CD14-positive monocyte (primary cell): ENCODE data around the gene NEDD4L. TPM values are rescaled to one million over a fixed set of nuclear protein-coding genes. Genes with fewer than 3 reads are reported as not detected.

Experiments used
- DNase-seq, 3 donors: peaks; one replicate each; pipeline ENCODE4 v3.0.0-alpha.2; 2011 to 2022
- H2AFZ ChIP-seq: 2 replicates; pipeline ENCODE4 v1.6.0; 2012; ENCODE audit warnings: mild to moderate bottlenecking, low read depth, low read length, inconsistent platforms; ENCODE audit not compliant: insufficient read depth, poor library complexity, severe bottlenecking
- H3K27ac ChIP-seq, 2 donors: 1 replicate in 1 of 2; 2 replicates in 1 of 2; pipeline ENCODE4 v1.5.1; 2012 to 2013; ENCODE audit warnings: low read length in 2 of 2, control low read depth in 1 of 2, inconsistent platforms in 1 of 2, low read depth in 1 of 2, mild to moderate bottlenecking in 1 of 2
- H3K27me3 ChIP-seq, 2 donors: one replicate each; pipeline versions ENCODE4 v1.6.0 to v1.6.1; 2011 to 2013; ENCODE audit warnings: low read length in 2 of 2; ENCODE audit not compliant: control insufficient read depth in 2 of 2, insufficient read depth in 2 of 2
- H3K36me3 ChIP-seq, 2 donors: replicated peaks in 1 of 2; 1 replicate in 1 of 2; 2 replicates in 1 of 2; pipeline versions ENCODE4 v1.5.1 to v1.6.1; 2012 to 2013; ENCODE audit warnings: low read length in 2 of 2, control low read depth in 1 of 2, inconsistent platforms in 1 of 2, mild to moderate bottlenecking in 1 of 2; ENCODE audit not compliant: insufficient read depth in 2 of 2, control insufficient read depth in 1 of 2
- H3K4me1 ChIP-seq, 2 donors: 1 replicate in 1 of 2; 2 replicates in 1 of 2; pipeline versions ENCODE4 v1.5.1 to v1.6.1; 2012 to 2013; ENCODE audit warnings: low read length in 2 of 2, control low read depth in 1 of 2, inconsistent platforms in 1 of 2, mild to moderate bottlenecking in 1 of 2, moderate library complexity in 1 of 2; ENCODE audit not compliant: insufficient read depth in 2 of 2, control insufficient read depth in 1 of 2
- H3K4me2 ChIP-seq: replicated peaks from 2 replicates; pipeline ENCODE3; 2012; ENCODE audit warnings: low read length, moderate library complexity, mild to moderate bottlenecking; ENCODE audit not compliant: poor library complexity, severe bottlenecking; ENCODE audit errors: extremely low read depth
- H3K4me3 ChIP-seq, 3 experiments: fragments of 200-600 bp in 1 of 3; sonication (generic) in 1 of 3; replicated peaks in 1 of 3; 1 replicate in 2 of 3; 2 replicates in 1 of 3; pipeline ENCODE4 v1.5.1; 2011 to 2013; ENCODE audit warnings: low read length in 3 of 3, mild to moderate bottlenecking in 3 of 3, control low read depth in 2 of 3, low read depth in 2 of 3, inconsistent platforms in 1 of 3, moderate library complexity in 1 of 3
- H3K79me2 ChIP-seq: 2 replicates; pipeline ENCODE4 v1.6.0; 2012; ENCODE audit warnings: mild to moderate bottlenecking, control low read depth, inconsistent platforms, low read length, moderate library complexity; ENCODE audit not compliant: insufficient read depth
- H3K9ac ChIP-seq: 2 replicates; pipeline ENCODE4 v1.6.0; 2017; ENCODE audit warnings: low read length, mild to moderate bottlenecking; ENCODE audit not compliant: insufficient read depth, poor library complexity, severe bottlenecking
- H3K9me3 ChIP-seq, 2 donors: replicated peaks in 1 of 2; 1 replicate in 1 of 2; 2 replicates in 1 of 2; pipeline versions ENCODE4 v1.5.1 to v1.6.1; 2012 to 2013; ENCODE audit warnings: low read length in 2 of 2, control low read depth in 1 of 2; ENCODE audit not compliant: control insufficient read depth in 1 of 2, insufficient read depth in 1 of 2
- H4K20me1 ChIP-seq: 2 replicates; pipeline ENCODE4 v1.6.0; 2012; ENCODE audit warnings: mild to moderate bottlenecking, low read length, control low read depth, moderate library complexity; ENCODE audit not compliant: insufficient read depth
- H3K27ac Mint-ChIP-seq, 7 donors: one replicate each; pipeline ENCODE4 v1.8.0; 2020; ENCODE audit warnings: mild to moderate bottlenecking in 7 of 7, mixed read lengths in 7 of 7, moderate library complexity in 6 of 7, inconsistent platforms in 2 of 7
- H3K27me3 Mint-ChIP-seq, 3 donors: one replicate each; pipeline ENCODE4 v1.8.0; 2021 to 2022; ENCODE audit warnings: low read depth in 3 of 3, mild to moderate bottlenecking in 3 of 3, mixed read lengths in 3 of 3, moderate library complexity in 3 of 3, inconsistent platforms in 1 of 3
- H3K36me3 Mint-ChIP-seq, 2 donors: one replicate each; pipeline ENCODE4 v1.8.0; 2020; ENCODE audit warnings: mixed read lengths in 2 of 2, inconsistent platforms in 1 of 2, mild to moderate bottlenecking in 1 of 2
- H3K4me1 Mint-ChIP-seq: one replicate; pipeline ENCODE4 v1.8.0; 2020; ENCODE audit warnings: mild to moderate bottlenecking, mixed read lengths
- H3K4me3 Mint-ChIP-seq, 2 donors: one replicate each; pipeline ENCODE4 v1.8.0; 2020; ENCODE audit warnings: mild to moderate bottlenecking in 2 of 2, mixed read lengths in 2 of 2, moderate library complexity in 1 of 2
- H3K9me3 Mint-ChIP-seq, 7 donors: one replicate each; pipeline ENCODE4 v1.8.0; 2020 to 2022; ENCODE audit warnings: mixed read lengths in 7 of 7, mild to moderate bottlenecking in 6 of 7, moderate library complexity in 6 of 7, inconsistent platforms in 2 of 7
- WGBS: methylation state at CpG from one replicate; pipeline ENCODE4 v1.1.5; 2013; ENCODE audit warnings: missing lambda C conversion rate; ENCODE audit not compliant: insufficient coverage; 5-methylcytosine and 5-hydroxymethylcytosine counted together
- intact Hi-C, 2 donors: fragments of 100-400 bp; cut with micrococcal nuclease; formaldehyde crosslinking; loops; one replicate each; pipeline versions ENCODE4 v1.15.0 to v1.15.1; 2023
- polyA plus RNA-seq, 3 donors: library from polyadenylated mRNA; depleted of rRNA in 1 of 3; unstranded in 2 of 3; stranded (reverse) in 1 of 3; fragments of 300-500 nt in 2 of 3; fragments of >200 nt in 1 of 3; fragmentation: Illumina TruSeq in 2 of 3; gene quantifications; 1 replicate in 2 of 3; 2 replicates in 1 of 3; pipeline ENCODE4 v1.2.3, GENCODE V29; 2012 to 2021
- TF ChIP-seq, protein P1 (sequence below): fragments of 200-600 bp; IDR thresholded peaks from one replicate; pipeline ENCODE4 v1.8.0; 2022; ENCODE audit warnings: antibody characterized with exemption, mild to moderate bottlenecking

The NEDD4L gene
- polyA plus RNA-seq, 3 donors = 2.5 to 5.2 (median 4.5) TPM

DNA sequence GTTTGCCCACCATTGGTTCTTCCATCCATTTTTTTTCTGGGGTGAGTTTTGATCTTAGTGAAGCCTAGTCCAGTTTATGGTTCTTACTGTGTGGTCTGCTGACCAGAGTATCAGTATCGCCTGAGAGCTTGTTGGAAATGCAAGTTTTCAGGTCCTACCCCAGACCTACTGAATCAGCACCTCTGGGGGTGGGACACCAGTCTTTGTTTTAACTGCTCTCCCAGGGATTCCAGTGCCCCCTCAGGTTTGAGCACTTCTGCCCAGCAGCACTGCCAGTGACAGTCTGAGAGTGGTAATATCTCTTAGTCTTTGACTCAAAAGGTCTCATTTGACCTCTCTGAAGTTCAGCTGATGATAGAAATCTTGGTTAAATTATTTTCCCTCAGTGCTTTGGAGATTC, 315.6 kb downstream of the NEDD4L start:
- TF ChIP-seq, protein P1, sequence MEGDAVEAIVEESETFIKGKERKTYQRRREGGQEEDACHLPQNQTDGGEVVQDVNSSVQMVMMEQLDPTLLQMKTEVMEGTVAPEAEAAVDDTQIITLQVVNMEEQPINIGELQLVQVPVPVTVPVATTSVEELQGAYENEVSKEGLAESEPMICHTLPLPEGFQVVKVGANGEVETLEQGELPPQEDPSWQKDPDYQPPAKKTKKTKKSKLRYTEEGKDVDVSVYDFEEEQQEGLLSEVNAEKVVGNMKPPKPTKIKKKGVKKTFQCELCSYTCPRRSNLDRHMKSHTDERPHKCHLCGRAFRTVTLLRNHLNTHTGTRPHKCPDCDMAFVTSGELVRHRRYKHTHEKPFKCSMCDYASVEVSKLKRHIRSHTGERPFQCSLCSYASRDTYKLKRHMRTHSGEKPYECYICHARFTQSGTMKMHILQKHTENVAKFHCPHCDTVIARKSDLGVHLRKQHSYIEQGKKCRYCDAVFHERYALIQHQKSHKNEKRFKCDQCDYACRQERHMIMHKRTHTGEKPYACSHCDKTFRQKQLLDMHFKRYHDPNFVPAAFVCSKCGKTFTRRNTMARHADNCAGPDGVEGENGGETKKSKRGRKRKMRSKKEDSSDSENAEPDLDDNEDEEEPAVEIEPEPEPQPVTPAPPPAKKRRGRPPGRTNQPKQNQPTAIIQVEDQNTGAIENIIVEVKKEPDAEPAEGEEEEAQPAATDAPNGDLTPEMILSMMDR = no peak
- H3K4me3 Mint-ChIP-seq = no peak overlapping the region
- peaks cover 18% of the 10 kb centered on the region for H3K4me1 Mint-ChIP-seq
- peaks cover 0 to 6% (median 2%) of the 10 kb centered on the region in 3 donors for H3K27me3 Mint-ChIP-seq
- WGBS = no CpG with 5 or more reads among the region's 1 CpG
- Histone ChIP-seq H3K4me3 (no peak overlapping the region), H3K9ac (no peak overlapping the region), H3K4me1 (peaks cover 9 to 19% of the 10 kb centered on the region in 2 donors), H3K27ac (no peak overlapping the region), H4K20me1 (no peaks in the 10 kb centered on the region), H3K9me3 (no peaks in the 10 kb centered on the region), H3K79me2 (no peaks in the 10 kb centered on the region), H2AFZ (no peak overlapping the region), H3K4me2 (no peak overlapping the region), H3K36me3 (no peaks in the 10 kb centered on the region), H3K27me3 (no peaks in the 10 kb centered on the region)
- H3K27ac Mint-ChIP-seq = no peak overlapping the region
- no peaks in the 10 kb centered on the region for H3K9me3 Mint-ChIP-seq
- no peak for DNase-seq
- intact Hi-C loops = no loop called here
- no peaks in the 10 kb centered on the region for H3K36me3 Mint-ChIP-seq

DNA sequence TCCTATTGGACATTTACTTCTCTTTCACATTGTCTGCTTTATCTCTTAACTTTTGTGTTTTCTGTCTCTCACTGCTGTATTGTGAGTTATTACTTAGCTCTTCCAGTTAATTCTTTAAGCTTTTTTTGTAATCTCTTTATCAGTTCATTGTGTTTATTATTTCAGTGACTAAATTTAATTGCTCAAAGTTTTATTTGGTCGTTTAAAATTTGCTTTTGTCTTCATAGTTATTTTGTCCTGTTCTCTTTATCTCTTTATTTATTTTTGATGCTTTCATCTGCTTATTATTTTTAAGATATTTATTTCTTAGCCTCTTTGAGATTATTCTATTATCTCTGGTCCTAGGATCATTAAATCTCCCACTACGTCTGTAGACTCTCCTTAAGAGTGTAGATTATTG, 316.3 kb downstream of the NEDD4L start:
- no peaks in the 10 kb centered on the region for H3K27me3 ChIP-seq
- H3K79me2 ChIP-seq = no peaks in the 10 kb centered on the region
- Mint-ChIP-seq H3K36me3 (peaks cover 3 to 5% of the 10 kb centered on the region in 2 donors), H3K4me1 (peaks cover 18% of the 10 kb centered on the region), H3K9me3 (no peaks in the 10 kb centered on the region), H3K4me3 (no peak overlapping the region), H3K27me3 (peaks cover 0 to 3% (median 0%) of the 10 kb centered on the region in 3 donors), H3K27ac (no peak overlapping the region)
- H3K27ac ChIP-seq = no peak overlapping the region
- DNase-seq = no peak
- no peaks in the 10 kb centered on the region for H3K9me3 ChIP-seq
- H3K9ac ChIP-seq = no peak overlapping the region
- H3K4me3 ChIP-seq = no peak overlapping the region
- no peak overlapping the region for H2AFZ ChIP-seq
- no peaks in the 10 kb centered on the region for H4K20me1 ChIP-seq
- peaks cover 9 to 19% of the 10 kb centered on the region in 2 donors for H3K4me1 ChIP-seq
- no CpG with 5 or more reads among the region's 2 CpGs for WGBS
- TF ChIP-seq, protein P1 = no peak
- intact Hi-C loops = no loop called here
- no peaks in the 10 kb centered on the region for H3K36me3 ChIP-seq
- no peak overlapping the region for H3K4me2 ChIP-seq
